GM12891 (cell line): ENCODE results near the gene GRK6.

ENCODE experiments used
- POLR2A ChIP-seq: IDR thresholded peaks from 2 replicates; pipeline ENCODE4 v1.6.1; 2011; ENCODE audit warnings: low read depth, low read length, control low read depth
- POLR2AphosphoS5 ChIP-seq: IDR thresholded peaks from 2 replicates; pipeline ENCODE4 v1.6.1; 2011; ENCODE audit warnings: low read depth, low read length, control low read depth
- TAF1 ChIP-seq: IDR thresholded peaks from 2 replicates; pipeline ENCODE4 v1.6.1; 2011; ENCODE audit warnings: low read depth, low read length, control low read depth

- no peak for TF ChIP-seq POLR2A
- no peak; the same call in 1 of the 2 replicates for TF ChIP-seq POLR2AphosphoS5
- no peak for TF ChIP-seq TAF1
Measured at GRCh38 chr5:177478711-177479646, 52.5 kb downstream of the GRK6 start.
